K562 (cell line): ENCODE data around the gene TLCD1. TPM values are rescaled to one million over a fixed set of nuclear protein-coding genes. Genes with fewer than 3 reads are reported as not detected.

ENCODE experiments used
- ATAC-seq: fragments of 200-7000 bp; cut with Tn5 transposase; 3 replicates; pipeline ENCODE4 v1.9.1; 2020; ENCODE audit warnings: moderate library complexity
- BruUV-seq: library from RNA; stranded (reverse); fragments of 400-500 nt; replicated peaks from 2 replicates; lab custom pipeline; 2021; lab: Mats Ljungman, UMichigan
- CTCF ChIA-PET: fragments of 300-600 bp; formaldehyde crosslinking; extraction: SDS; loops from one replicate; lab custom pipeline; 2021; ENCODE audit warnings: low intra/inter-chr PET ratio; lab: Yijun Ruan, JAX
- POLR2A ChIA-PET: fragments of 300-600, 350-650 bp; sonication (Branson Sonifier 250); formaldehyde crosslinking; extraction: SDS; loops from one replicate; lab custom pipeline; 2021; ENCODE audit warnings: antibody characterized with exemption, inconsistent platforms; lab: Yijun Ruan, JAX
- DNase-seq, 4 experiments: peaks; one replicate each; pipeline versions ENCODE4 v3.0.0 to v3.0.0-alpha.2; 2011 to 2018; ENCODE audit warnings: low spot score in 3 of 4, mixed read lengths in 3 of 4; ENCODE audit errors: extremely low read depth in 1 of 4
- FAIRE-seq: peaks from 2 replicates; lab custom pipeline; 2011; peaks lifted over from hg19 to GRCh38; lab: Jason Lieb, UNC
- H2AFZ ChIP-seq: 2 replicates; pipeline ENCODE4 v1.6.0; 2011; ENCODE audit warnings: low read depth, low read length, control low read depth, inconsistent platforms
- H3K27ac ChIP-seq: fragments of 200-600 bp; 3 replicates; pipeline ENCODE4 v1.8.0; 2011; ENCODE audit warnings: low read depth, mild to moderate bottlenecking, control low read depth, inconsistent platforms, low read length, moderate library complexity, mixed read lengths; ENCODE audit errors: extremely low read depth
- H3K27me3 ChIP-seq, 2 experiments: fragments of 300-600 bp in 1 of 2; 2 replicates in 1 of 2; 3 replicates in 1 of 2; pipeline versions ENCODE4 v1.6.0 to v1.8.0; 2011; ENCODE audit warnings: inconsistent platforms in 2 of 2, low read length in 2 of 2, mild to moderate bottlenecking in 1 of 2, mixed read lengths in 1 of 2, moderate library complexity in 1 of 2; ENCODE audit not compliant: control insufficient read depth in 2 of 2, insufficient read depth in 2 of 2
- H3K36me3 ChIP-seq: fragments of 300-600 bp; 3 replicates; pipeline ENCODE4 v1.8.0; 2011; ENCODE audit warnings: mild to moderate bottlenecking, low read length, inconsistent platforms; ENCODE audit not compliant: control insufficient read depth, insufficient read depth
- H3K4me1 ChIP-seq, 2 experiments: fragments of 200-600 bp in 1 of 2; replicated peaks in 1 of 2; 2 replicates in 1 of 2; 3 replicates in 1 of 2; pipeline versions ENCODE4 v1.5.1 to v1.8.0; 2011; ENCODE audit warnings: inconsistent platforms in 2 of 2, low read length in 2 of 2, mild to moderate bottlenecking in 1 of 2, mixed read lengths in 1 of 2, moderate library complexity in 1 of 2; ENCODE audit not compliant: control insufficient read depth in 2 of 2, insufficient read depth in 2 of 2
- H3K4me2 ChIP-seq: 2 replicates; pipeline ENCODE4 v1.6.1; 2011; ENCODE audit warnings: low read length, control low read depth, inconsistent platforms, mixed read lengths; ENCODE audit not compliant: insufficient read depth
- H3K4me3 ChIP-seq: fragments of 200-600 bp; sonication (generic), shearing (Covaris generic); 2 replicates; pipeline ENCODE4 v1.5.1; 2016; ENCODE audit warnings: control low read depth, inconsistent platforms
- H3K79me2 ChIP-seq: fragments of 200-600 bp; 3 replicates; pipeline ENCODE4 v1.8.0; 2011; ENCODE audit warnings: low read length, inconsistent platforms; ENCODE audit not compliant: control insufficient read depth, insufficient read depth
- H3K9ac ChIP-seq, 2 experiments: 2 replicates each; pipeline versions ENCODE4 v1.6.0 to v1.6.1; 2011; ENCODE audit warnings: low read depth in 2 of 2, low read length in 2 of 2, control low read depth in 1 of 2, inconsistent platforms in 1 of 2, mild to moderate bottlenecking in 1 of 2, mixed read lengths in 1 of 2; ENCODE audit not compliant: insufficient read depth in 1 of 2
- H3K9me1 ChIP-seq: one replicate; pipeline ENCODE4 v1.6.0; 2011; ENCODE audit warnings: inconsistent platforms, mild to moderate bottlenecking, low read length, moderate library complexity; ENCODE audit not compliant: control insufficient read depth, insufficient read depth
- H3K9me3 ChIP-seq: replicated peaks from 2 replicates; pipeline ENCODE4 v1.5.1; 2011; ENCODE audit warnings: low read depth, low read length, inconsistent platforms; ENCODE audit not compliant: control insufficient read depth, insufficient read depth
- H4K20me1 ChIP-seq: replicated peaks from 2 replicates; pipeline ENCODE4 v1.6.1; 2011; ENCODE audit warnings: low read length, inconsistent platforms, mixed read lengths; ENCODE audit not compliant: control insufficient read depth, insufficient read depth
- BCLAF1 ChIP-seq, 2 experiments: fragments of 450-650 bp in 1 of 2; IDR thresholded peaks; 2 replicates each; pipeline ENCODE4 v1.6.1; 2011 to 2017; ENCODE audit warnings: low read depth in 2 of 2, antibody characterized with exemption in 1 of 2, borderline replicate concordance in 1 of 2, low read length in 1 of 2, mild to moderate bottlenecking in 1 of 2, mixed read lengths in 1 of 2; ENCODE audit not compliant: control insufficient read depth in 1 of 2
- HNRNPK ChIP-seq: fragments of 200-400 bp; formaldehyde crosslinking; IDR thresholded peaks from one replicate; pipeline ENCODE4 v1.6.1; 2018; ENCODE audit warnings: mild to moderate bottlenecking, low read depth, low read length; ENCODE audit not compliant: poor library complexity, severe bottlenecking
- MEIS2 ChIP-seq: fragments of 450-650 bp; IDR thresholded peaks from 2 replicates; pipeline ENCODE4 v1.6.1; 2014; ENCODE audit warnings: mild to moderate bottlenecking; ENCODE audit not compliant: partially characterized antibody
- NFYB ChIP-seq: IDR thresholded peaks from 2 replicates; pipeline ENCODE4 v1.6.1; 2011; ENCODE audit warnings: mild to moderate bottlenecking, moderate library complexity; ENCODE audit not compliant: insufficient read length; ENCODE audit errors: extremely low read depth
- NR2F6 ChIP-seq: fragments of 450-650 bp; formaldehyde crosslinking; IDR thresholded peaks from 2 replicates; pipeline ENCODE4 v1.4.0; 2020; ENCODE audit warnings: mild to moderate bottlenecking
- POLR2A ChIP-seq: fragments of 450-650 bp; conservative IDR thresholded peaks from 2 replicates; pipeline ENCODE4 v1.6.1; 2016
- POLR2B ChIP-seq: fragments of 450-650 bp; IDR thresholded peaks from 2 replicates; pipeline ENCODE4 v1.6.1; 2018; ENCODE audit warnings: low read depth; ENCODE audit not compliant: partially characterized antibody
- POLR2G ChIP-seq: fragments of 200-400 bp; formaldehyde crosslinking; IDR thresholded peaks from 2 replicates; pipeline ENCODE4 v1.6.1; 2017; ENCODE audit warnings: low read depth, mild to moderate bottlenecking, antibody characterized with exemption, low read length, moderate library complexity
- PREB ChIP-seq: sonication (generic); formaldehyde crosslinking; IDR thresholded peaks from 2 replicates; pipeline ENCODE4 v1.8.1; 2023; ENCODE audit warnings: mild to moderate bottlenecking, missing genetic modification reagents
- RBFOX2 ChIP-seq: fragments of 200-400 bp; formaldehyde crosslinking; IDR thresholded peaks from 2 replicates; pipeline ENCODE4 v1.6.1; 2017; ENCODE audit warnings: low read depth, mild to moderate bottlenecking, low read length, moderate library complexity
- TBL1XR1 ChIP-seq, 2 experiments: IDR thresholded peaks; 2 replicates each; pipeline ENCODE4 v1.6.1; 2012; ENCODE audit warnings: improper control_type of control experiment in 2 of 2, low read length in 2 of 2, mild to moderate bottlenecking in 1 of 2
- ZKSCAN3 ChIP-seq: fragments of 250-450 bp; sonication (Bioruptor Pico); IDR thresholded peaks from 2 replicates; pipeline ENCODE4 v1.4.0; 2020
- ZNF212 ChIP-seq: fragments of 450-650 bp; formaldehyde crosslinking; IDR thresholded peaks from 2 replicates; pipeline ENCODE4 v1.4.0; 2020; ENCODE audit warnings: mild to moderate bottlenecking
- ZNF253 ChIP-seq: fragments of 250-450 bp; sonication (Bioruptor Pico); conservative IDR thresholded peaks from 2 replicates; pipeline ENCODE4 v1.6.1; 2021; ENCODE audit warnings: mild to moderate bottlenecking
- ZNF316 ChIP-seq: fragments of 450-650 bp; IDR thresholded peaks from 2 replicates; pipeline ENCODE4 v1.6.1; 2016
- WGBS: fragments of 100-300 bp; shearing (Covaris generic); methylation state at CpG from one replicate; pipeline ENCODE4 v1.1.6; 2016; ENCODE audit warnings: low coverage, mixed read lengths; ENCODE audit not compliant: insufficient coverage; ENCODE audit errors: missing lambda C conversion rate; 5-methylcytosine and 5-hydroxymethylcytosine counted together
- in situ Hi-C: fragments of 300-500 bp; cut with MboI; formaldehyde crosslinking; loops from 4 replicates; pipeline ENCODE4 v1.15.0; 2018; ENCODE audit warnings: inconsistent platforms, mixed read lengths
- intact Hi-C: fragments of 100-400 bp; cut with micrococcal nuclease; formaldehyde crosslinking; loops from 2 replicates; pipeline ENCODE4 v1.14.2; 2022
- polyA plus RNA-seq, 8 experiments: library from polyadenylated mRNA; depleted of rRNA in 4 of 8; stranded (reverse) in 5 of 8; unstranded in 3 of 8; fragments of >200 nt; fragmentation: Nextera tagmentation in 2 of 8; fragmentation: Illumina TruSeq in 1 of 8; extraction: Ambion mirVana in 2 of 8; extraction: Trizol in 1 of 8; gene quantifications; 2 replicates each; pipeline versions ENCODE4 v1.2.1 to v1.2.3, GENCODE V29; 2011 to 2014; ENCODE audit warnings: inconsistent platforms in 1 of 8, missing spikeins in 1 of 8
- total RNA-seq, 7 experiments: library from RNA; depleted of rRNA in 6 of 7; stranded (reverse); fragments of >200 nt in 6 of 7; fragmentation: Illumina TruSeq in 2 of 7; extraction: Trizol in 2 of 7; gene quantifications; 2 replicates each; pipeline versions ENCODE4 v1.2.1 to v1.2.3, GENCODE V29; 2011 to 2021; ENCODE audit warnings: low replicate concordance in 1 of 7

TLCD1 gene
- total and polyA plus RNA-seq, 9 of the 15 experiments (the other 6 are each of a cell fraction or from before 2014, with no cell fraction given), result 6.8 to 37.7 (median 21.7) TPM

GRCh38 chr17:28723159-28723835, 2.7 kb downstream of the TLCD1 start:
- Histone ChIP-seq H3K36me3 (peaks cover 56% of the 10 kb centered on the region), H3K4me1 (peaks cover 53 to 58% of the 10 kb centered on the region in 2 experiments), H3K79me2 (peaks cover 79% of the 10 kb centered on the region), H3K4me3 (peak overlapping the region; percentile 75), H3K27me3 (no peaks in the 10 kb centered on the region), H3K27ac (peak overlapping the region; percentile 95), H3K4me2 (peak overlapping the region; percentile 96), H3K9ac (peak overlapping the region; percentile 97 to 100; a peak in 3 of 4 replicates), H3K9me1 (no peaks in the 10 kb centered on the region), H2AFZ (no peak overlapping the region), H3K9me3 (no peaks in the 10 kb centered on the region), H4K20me1 (peaks cover 48% of the 10 kb centered on the region)
- CTCF ChIA-PET, result no interaction called here
- intact Hi-C loops, result loop anchor here (10.0 kb wide), 1 partner anchor 392 kb away; no protein-coding TSS in a partner anchor
- POLR2A ChIA-PET, result interaction anchor here (0.6 to 11.1 kb wide), 8 partner anchors 11 to 230 kb away, joined by 3 to 367 read pairs (median 8); partner anchors contain the start of genes PROCA1, SDF2, SUPT6H and TRAF4
- FAIRE-seq (no peak), DNase-seq (no peak), ATAC-seq (no peak)
- in situ Hi-C loops, result no loop called here
- WGBS, result 42% methylated on average over 6 of the region's 6 CpGs
- no TSS peak for BruUV-seq
- TF ChIP-seq ZNF316, result peak; percentile 85
- 0 out of 2 replicates have a peak, but pooled peaks have one; percentile 23 for TF ChIP-seq ZNF253
- no peak for TF ChIP-seq NR2F6 (CRISPR knock-in tag)
- TF ChIP-seq PREB (CRISPR knock-in tag), result no peak
- 0 out of 4 replicates have a peak, but pooled peaks of 1 of the 2 experiments have one; percentile 39 for TF ChIP-seq BCLAF1 (IDR thresholded peaks at IDR 0.05; ENCODE audit: borderline replicate concordance in 1 of 2, control insufficient read depth in 1 of 2, low read depth in 2 of 2, low read length in 1 of 2)
- no peak for TF ChIP-seq NFYB
- TF ChIP-seq MEIS2, result no peak
- no peak for TF ChIP-seq TBL1XR1 (IDR thresholded peaks at IDR 0.05; ENCODE audit: low read length in 2 of 2)
- TF ChIP-seq POLR2A, result peak; percentile 2; the same call in 1 of the 2 replicates
- TF ChIP-seq ZNF212 (CRISPR knock-in tag), result no peak
- 0 out of 2 replicates have a peak, but pooled peaks have one; percentile 24 for TF ChIP-seq POLR2G
- peak; percentile 44 for TF ChIP-seq POLR2B
- TF ChIP-seq ZKSCAN3 (CRISPR knock-in tag), result no peak
- TF ChIP-seq RBFOX2, result 0 out of 2 replicates have a peak, but pooled peaks have one; percentile 37
- no peak for TF ChIP-seq HNRNPK
